Activated naive CD8-positive, alpha-beta T cell (primary cell): ENCODE results near the gene LIMK1.

Experiments used
- H3K27ac Mint-ChIP-seq: one replicate; pipeline ENCODE4 v1.8.0; 2021; ENCODE audit warnings: mixed read lengths
- H3K27me3 Mint-ChIP-seq: one replicate; pipeline ENCODE4 v1.8.0; 2021; ENCODE audit warnings: mixed read lengths
- H3K36me3 Mint-ChIP-seq: one replicate; pipeline ENCODE4 v1.8.0; 2021; ENCODE audit warnings: mixed read lengths
- H3K4me1 Mint-ChIP-seq: one replicate; pipeline ENCODE4 v1.8.0; 2021; ENCODE audit warnings: low read depth, mixed read lengths
- H3K4me3 Mint-ChIP-seq: one replicate; pipeline ENCODE4 v1.8.0; 2021; ENCODE audit warnings: mild to moderate bottlenecking, mixed read lengths
- H3K9me3 Mint-ChIP-seq: one replicate; pipeline ENCODE4 v1.8.0; 2021; ENCODE audit warnings: low read depth, mixed read lengths

The LIMK1 gene

DNA sequence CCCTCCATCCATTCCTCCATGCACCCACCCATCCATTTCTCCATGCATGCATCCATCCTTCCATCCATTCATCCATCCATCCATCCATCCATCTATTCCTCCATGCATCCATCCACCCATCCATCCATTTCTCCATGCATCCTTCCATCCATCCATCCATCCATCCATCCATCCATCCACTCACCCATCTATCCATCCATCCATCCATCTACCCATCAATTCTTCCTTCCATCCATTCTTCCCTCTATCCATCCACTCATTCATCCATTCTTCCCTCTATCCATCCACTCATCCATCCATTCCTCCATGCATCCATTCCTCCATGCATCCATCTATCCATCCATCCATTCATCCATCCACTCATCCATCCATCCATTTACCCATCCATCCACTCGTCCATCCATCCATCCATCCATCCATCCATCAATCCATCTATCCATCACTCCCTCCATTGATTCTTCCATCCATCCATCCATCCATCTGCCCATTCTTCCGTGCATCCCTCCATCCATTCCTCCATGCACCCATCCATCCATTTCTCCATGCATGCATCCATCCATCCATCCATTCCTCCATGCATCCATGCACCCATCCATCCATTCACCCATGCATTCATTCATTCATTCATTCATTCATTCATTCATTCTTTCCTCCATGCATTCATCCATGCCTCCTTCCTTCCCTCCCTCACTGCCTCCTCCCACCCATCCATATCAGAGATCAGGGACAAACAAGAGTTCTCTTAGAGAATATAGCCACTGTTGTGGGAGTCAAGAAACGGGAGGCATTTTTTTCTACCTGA, 33.4 kb upstream of the LIMK1 start:
- no peaks in the 10 kb centered on the region for H3K4me1 Mint-ChIP-seq
- no peak overlapping the region for H3K27ac Mint-ChIP-seq
- no peak overlapping the region for H3K4me3 Mint-ChIP-seq
- H3K27me3 Mint-ChIP-seq: no peaks in the 10 kb centered on the region
- no peaks in the 10 kb centered on the region for H3K36me3 Mint-ChIP-seq
- no peaks in the 10 kb centered on the region for H3K9me3 Mint-ChIP-seq

DNA sequence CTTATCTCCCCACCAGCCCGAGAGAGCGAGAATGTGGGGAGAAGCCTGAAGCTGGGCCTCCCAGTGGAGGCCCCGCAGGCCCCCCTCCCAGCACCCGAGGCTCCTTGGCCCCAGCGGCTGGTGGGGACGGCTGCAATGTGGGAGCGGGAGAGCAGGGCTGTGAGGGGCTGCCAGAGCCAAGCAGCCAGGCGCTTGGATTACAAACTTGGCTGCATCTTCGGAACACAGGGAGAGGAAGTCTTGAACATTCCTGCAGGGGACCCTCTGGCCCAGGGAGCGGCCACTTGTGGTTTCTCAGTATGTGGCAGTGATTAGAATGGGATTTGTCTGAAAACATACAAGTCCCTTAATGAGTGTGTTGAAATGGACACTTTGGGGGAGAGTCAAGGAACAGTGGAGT, 32.4 kb upstream of the LIMK1 start:
- no peak overlapping the region for H3K4me3 Mint-ChIP-seq
- no peaks in the 10 kb centered on the region for H3K36me3 Mint-ChIP-seq
- H3K9me3 Mint-ChIP-seq: no peaks in the 10 kb centered on the region
- no peak overlapping the region for H3K27ac Mint-ChIP-seq
- no peaks in the 10 kb centered on the region for H3K4me1 Mint-ChIP-seq
- no peaks in the 10 kb centered on the region for H3K27me3 Mint-ChIP-seq

DNA sequence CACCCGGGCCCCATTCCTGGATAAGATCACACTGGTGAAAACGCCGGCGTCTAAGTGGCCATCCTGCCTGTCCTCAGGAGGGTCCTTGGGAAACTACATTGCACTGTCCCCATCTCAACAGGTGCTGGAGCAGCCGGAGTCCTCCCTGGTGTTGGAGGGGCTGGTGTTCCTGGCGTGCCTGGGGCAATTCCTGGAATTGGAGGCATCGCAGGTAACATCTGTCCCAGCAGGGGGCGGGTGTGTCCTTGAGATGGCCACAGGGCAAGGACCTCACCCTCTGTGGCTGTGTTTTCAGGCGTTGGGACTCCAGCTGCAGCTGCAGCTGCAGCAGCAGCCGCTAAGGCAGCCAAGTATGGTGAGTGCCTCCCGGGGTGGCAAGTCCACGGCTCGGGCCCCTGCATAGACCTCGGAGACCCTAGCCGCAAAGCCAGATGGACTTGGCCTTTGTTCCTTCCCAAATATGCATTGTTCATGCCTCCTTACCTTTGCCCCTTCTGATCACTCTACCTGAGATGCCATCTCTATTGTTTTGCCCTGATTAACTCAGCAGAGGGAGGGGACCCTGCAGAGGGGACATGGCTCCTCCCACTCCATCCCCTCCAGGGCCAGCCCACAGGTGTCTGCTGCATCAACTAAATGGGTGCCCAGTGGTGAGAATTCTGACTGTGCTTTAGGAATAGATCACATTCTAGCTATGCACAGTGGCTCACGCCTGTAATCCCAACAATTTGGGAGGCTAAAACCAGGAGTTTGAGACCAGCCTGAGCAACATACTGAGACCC, 31.8 kb upstream of the LIMK1 start:
- Mint-ChIP-seq H3K36me3 (no peaks in the 10 kb centered on the region), H3K27me3 (no peaks in the 10 kb centered on the region), H3K9me3 (no peaks in the 10 kb centered on the region), H3K27ac (no peak overlapping the region), H3K4me3 (no peak overlapping the region), H3K4me1 (no peaks in the 10 kb centered on the region)

DNA sequence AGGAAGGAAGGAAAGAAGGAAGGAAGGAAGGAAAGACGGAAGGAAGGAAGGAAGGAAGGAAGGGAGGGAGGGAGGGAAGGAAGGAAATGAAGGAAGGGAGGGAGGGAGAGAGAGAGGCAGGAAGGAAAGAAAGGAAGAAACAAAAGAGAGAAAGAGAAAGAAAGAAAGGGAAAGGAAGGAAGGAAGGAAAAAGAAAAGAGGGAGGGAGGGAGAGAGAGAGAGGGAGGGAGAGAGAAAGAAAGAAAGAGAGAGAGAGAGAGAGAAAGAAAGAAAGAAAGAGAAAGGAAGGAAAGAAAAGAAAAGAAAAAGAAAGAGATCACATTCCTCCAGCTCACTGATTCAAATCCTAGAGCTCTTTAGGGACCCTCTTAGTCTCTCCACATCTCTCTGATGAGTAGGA, 31.0 kb upstream of the LIMK1 start:
- Mint-ChIP-seq H3K9me3 (no peaks in the 10 kb centered on the region), H3K4me3 (no peak overlapping the region), H3K27me3 (no peaks in the 10 kb centered on the region), H3K27ac (no peak overlapping the region), H3K4me1 (no peaks in the 10 kb centered on the region), H3K36me3 (no peaks in the 10 kb centered on the region)

DNA sequence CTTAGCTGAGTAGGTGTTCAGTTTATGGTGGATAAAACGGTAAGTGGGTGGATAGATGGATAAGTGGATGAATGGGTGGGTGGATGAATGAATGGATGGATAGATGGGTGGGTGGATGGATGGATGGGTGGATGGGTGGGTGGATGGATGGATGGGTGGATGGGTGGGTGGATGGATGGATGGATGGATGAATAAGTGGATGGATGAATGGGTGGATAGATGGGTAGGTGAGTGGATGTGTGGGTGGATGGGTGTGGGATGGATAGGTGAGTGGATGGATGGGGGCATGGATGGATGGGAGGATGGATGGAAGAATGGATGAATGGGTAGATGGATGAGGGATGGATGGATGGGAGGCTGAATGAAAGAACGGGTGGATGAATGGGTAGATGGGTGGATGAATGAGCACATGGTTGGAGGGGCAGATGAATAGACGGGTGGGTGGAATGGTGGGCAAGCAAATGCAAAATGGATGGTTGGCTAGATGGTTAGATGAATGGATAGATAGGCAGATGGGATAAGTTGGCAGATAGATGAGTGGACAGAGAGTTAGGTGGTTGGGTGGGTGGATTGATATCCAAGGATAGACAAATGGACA, 29.9 kb upstream of the LIMK1 start:
- H3K36me3 Mint-ChIP-seq: no peaks in the 10 kb centered on the region
- H3K4me3 Mint-ChIP-seq: no peak overlapping the region
- no peak overlapping the region for H3K27ac Mint-ChIP-seq
- no peaks in the 10 kb centered on the region for H3K9me3 Mint-ChIP-seq
- no peaks in the 10 kb centered on the region for H3K4me1 Mint-ChIP-seq
- H3K27me3 Mint-ChIP-seq: no peaks in the 10 kb centered on the region

DNA sequence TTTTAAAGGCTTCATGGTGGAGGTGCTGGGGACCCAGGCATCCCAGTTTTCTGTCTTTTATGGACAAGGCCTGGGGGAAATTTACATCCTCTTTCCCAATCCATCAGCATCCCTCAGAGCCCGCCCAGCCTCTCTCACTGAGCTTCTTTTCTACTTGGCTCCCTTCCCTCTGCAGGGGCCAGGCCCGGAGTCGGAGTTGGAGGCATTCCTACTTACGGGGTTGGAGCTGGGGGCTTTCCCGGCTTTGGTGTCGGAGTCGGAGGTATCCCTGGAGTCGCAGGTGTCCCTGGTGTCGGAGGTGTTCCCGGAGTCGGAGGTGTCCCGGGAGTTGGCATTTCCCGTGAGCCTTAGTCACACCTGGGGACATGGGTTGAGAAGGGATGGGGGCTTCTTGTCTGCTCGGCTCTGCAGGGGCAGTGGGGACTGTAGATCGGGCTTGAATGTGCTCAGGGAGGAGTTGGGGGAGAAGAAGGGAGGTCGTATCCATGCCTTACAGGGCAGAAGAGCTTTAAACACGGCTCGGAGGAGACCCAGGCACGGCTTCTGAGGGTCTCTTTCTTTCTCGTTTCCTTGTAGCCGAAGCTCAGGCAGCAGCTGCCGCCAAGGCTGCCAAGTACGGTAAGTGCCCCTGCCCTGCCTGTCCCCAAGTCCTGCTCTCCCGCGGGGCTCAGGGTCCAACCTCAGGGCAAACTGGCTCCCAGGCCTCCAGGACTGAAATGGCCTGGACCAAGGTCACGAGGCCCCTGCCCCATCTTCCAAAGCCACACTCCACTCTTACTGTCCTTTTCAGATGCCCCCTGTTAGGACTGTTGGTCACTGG, 27.3 kb upstream of the LIMK1 start:
- Mint-ChIP-seq H3K27me3 (no peaks in the 10 kb centered on the region), H3K36me3 (no peaks in the 10 kb centered on the region), H3K9me3 (no peaks in the 10 kb centered on the region), H3K4me1 (no peaks in the 10 kb centered on the region), H3K27ac (no peak overlapping the region), H3K4me3 (no peak overlapping the region)

DNA sequence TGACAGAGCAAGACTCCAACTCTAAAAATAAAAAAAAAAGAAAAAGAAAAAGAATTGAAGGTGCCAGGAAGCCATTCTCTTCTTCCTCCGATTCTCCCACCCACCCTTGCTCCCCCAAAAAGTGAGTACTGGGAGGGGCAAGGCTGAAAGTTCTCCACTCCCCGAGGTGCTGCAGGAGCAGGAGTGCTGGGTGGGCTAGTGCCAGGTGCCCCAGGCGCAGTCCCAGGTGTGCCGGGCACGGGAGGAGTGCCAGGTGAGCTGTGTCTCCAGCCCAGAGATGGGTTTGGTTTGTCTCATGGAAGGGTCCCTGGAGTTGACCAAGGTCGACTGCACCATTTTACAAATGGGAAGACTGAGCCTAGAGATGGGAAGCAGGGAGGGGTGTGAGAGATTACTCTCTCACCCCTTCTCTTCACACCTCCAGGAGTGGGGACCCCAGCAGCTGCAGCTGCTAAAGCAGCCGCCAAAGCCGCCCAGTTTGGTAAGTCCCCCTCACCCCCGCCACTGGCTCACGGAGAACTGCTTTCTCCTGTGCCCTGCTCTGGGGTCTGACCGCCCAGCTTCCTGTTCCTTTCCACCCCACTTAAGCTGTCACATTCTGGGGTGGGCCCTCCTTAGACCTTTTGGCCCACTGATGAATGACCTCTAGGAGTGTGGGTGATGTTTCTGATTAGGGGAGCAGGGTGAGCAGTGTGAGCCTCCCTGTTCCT, 26.2 kb upstream of the LIMK1 start:
- Mint-ChIP-seq H3K9me3 (no peaks in the 10 kb centered on the region), H3K36me3 (no peaks in the 10 kb centered on the region), H3K4me1 (peaks cover 3% of the 10 kb centered on the region), H3K27ac (no peak overlapping the region), H3K4me3 (no peak overlapping the region), H3K27me3 (no peaks in the 10 kb centered on the region)

DNA sequence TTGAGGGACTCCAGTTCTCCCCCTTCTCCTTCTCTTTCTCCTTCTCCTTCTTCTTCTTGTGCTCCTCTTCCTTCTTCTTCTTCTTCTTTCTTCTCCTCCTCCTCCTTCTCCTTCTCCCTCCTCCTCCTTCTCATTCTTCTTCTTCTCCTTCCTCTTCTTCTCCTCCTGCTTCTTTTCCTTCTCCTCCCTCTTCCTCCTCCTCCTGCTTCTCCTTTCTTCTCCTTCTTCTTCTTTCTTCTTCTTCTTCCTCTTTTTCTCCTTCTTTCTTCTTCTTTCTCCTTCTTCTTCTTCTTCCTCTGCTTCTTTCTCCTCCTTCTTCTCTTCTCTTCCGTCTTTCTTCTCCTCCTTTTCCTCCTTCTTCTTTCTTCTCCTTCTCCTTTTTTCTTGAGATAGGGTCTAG, 25.6 kb upstream of the LIMK1 start:
- H3K27ac Mint-ChIP-seq: no peak overlapping the region
- no peaks in the 10 kb centered on the region for H3K9me3 Mint-ChIP-seq
- H3K27me3 Mint-ChIP-seq: no peaks in the 10 kb centered on the region
- peaks cover 3% of the 10 kb centered on the region for H3K4me1 Mint-ChIP-seq
- no peaks in the 10 kb centered on the region for H3K36me3 Mint-ChIP-seq
- no peak overlapping the region for H3K4me3 Mint-ChIP-seq

DNA sequence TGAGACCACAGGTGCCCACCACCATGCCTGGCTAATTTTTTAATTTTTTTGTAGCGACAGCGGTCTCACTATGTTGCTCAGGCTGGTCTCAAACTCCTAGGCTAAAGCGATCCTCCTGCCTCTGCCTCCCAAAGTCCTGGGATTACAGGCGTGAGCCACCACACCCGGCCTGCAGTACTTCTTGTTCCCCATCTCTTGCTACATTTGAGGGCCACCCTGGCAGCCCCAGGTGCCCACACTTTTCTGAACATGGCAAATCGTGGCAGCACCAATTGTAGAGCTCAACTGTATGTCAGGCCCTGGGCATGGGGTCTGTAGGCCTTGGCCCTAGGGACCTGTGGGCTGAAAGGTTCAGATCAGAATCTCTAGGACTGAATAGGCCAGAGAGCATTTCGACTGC, 25.1 kb upstream of the LIMK1 start:
- Mint-ChIP-seq H3K4me1 (peaks cover 3% of the 10 kb centered on the region), H3K9me3 (no peaks in the 10 kb centered on the region), H3K4me3 (no peak overlapping the region), H3K27me3 (no peaks in the 10 kb centered on the region), H3K27ac (no peak overlapping the region), H3K36me3 (no peaks in the 10 kb centered on the region)

DNA sequence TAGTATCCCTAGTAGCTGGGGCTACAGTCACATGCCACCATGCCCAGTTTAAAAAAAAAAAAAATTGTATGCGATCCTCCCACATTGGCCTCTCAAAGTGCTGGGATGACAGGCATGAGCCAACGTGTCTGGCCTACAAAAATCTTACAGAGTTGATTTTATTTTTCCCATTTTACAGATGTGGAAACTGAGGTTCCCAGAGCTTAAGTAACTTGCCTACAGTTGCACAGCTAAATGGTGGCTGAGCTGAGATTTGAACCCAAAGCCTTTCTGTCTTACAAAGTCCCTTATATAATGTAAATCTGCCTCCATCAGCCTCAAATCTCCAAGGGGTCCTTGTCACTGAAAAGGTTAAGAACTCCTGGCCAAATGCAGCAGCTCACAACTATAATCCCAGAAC, 24.6 kb upstream of the LIMK1 start:
- H3K27me3 Mint-ChIP-seq: no peaks in the 10 kb centered on the region
- no peak overlapping the region for H3K27ac Mint-ChIP-seq
- H3K9me3 Mint-ChIP-seq: no peaks in the 10 kb centered on the region
- no peaks in the 10 kb centered on the region for H3K36me3 Mint-ChIP-seq
- H3K4me3 Mint-ChIP-seq: no peak overlapping the region
- peaks cover 3% of the 10 kb centered on the region for H3K4me1 Mint-ChIP-seq

DNA sequence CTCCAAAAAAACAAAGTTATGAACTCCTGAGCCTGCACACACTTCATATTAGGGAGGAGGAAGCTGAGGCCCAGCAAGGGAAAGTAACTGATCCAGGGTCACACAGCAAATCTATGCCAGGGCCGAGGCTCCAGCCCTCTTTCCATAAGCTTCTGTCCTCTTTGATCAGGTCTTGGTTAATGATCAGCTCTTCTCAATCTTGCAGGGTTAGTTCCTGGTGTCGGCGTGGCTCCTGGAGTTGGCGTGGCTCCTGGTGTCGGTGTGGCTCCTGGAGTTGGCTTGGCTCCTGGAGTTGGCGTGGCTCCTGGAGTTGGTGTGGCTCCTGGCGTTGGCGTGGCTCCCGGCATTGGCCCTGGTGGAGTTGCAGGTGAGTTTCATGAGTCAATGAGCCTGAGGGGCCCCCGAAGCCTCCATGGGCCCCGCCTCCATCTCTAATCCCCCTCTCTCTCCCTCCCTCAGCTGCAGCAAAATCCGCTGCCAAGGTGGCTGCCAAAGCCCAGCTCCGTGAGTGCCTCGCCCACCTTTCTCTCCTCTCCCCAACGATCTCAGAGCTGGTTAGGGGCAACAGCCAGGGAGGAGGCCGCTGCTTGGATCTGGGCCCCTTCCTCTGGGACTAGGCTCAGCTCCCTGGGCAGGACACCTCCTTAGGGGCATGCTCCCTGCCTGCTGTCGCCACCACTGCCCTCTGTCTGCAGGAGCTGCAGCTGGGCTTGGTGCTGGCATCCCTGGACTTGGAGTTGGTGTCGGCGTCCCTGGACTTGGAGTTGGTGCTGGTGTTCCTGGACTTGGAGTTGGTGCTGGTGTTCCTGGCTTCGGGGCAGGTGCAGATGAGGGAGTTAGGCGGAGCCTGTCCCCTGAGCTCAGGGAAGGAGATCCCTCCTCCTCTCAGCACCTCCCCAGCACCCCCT, 23.7 kb upstream of the LIMK1 start:
- Mint-ChIP-seq H3K4me3 (no peak overlapping the region), H3K4me1 (peaks cover 3% of the 10 kb centered on the region), H3K27ac (no peak overlapping the region)

DNA sequence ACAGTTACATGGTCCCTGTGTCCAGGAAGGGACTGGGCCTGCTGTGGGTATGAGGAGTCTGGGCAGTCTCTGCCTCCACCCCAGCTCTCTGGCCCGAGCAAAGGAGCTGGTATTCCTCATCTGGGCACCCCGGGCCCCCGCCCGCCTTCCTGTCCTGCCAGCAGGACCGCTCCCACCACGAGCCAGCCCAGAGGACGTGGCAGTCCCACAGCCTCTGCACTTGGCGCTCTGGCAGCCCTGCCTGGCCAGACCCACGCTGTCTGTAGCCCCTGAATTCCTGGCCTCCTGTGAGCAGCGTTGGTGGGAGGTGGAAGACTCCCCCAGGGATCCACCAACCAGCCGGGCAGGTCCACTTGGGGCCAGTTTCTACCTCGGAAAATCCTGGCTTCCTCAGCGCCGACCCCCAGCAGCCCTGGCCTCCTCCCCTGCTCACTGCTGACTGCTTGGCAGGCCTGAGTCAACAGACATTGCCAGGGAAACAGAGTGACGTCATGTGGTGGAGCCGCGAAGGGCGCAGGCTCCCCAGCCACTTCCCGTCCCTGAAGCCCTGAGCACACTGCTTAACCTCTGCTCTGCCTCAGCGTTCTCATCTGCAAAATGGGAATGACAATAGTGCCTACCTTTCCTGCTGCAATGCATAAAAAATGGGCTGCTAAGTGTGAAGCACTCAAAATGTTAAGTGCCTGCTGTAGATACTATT, 21.6 kb upstream of the LIMK1 start:
- H3K27me3 Mint-ChIP-seq: no peaks in the 10 kb centered on the region
- peaks cover 3% of the 10 kb centered on the region for H3K4me1 Mint-ChIP-seq
- H3K4me3 Mint-ChIP-seq: no peak overlapping the region
- H3K36me3 Mint-ChIP-seq: no peaks in the 10 kb centered on the region
- H3K9me3 Mint-ChIP-seq: no peaks in the 10 kb centered on the region
- no peak overlapping the region for H3K27ac Mint-ChIP-seq

More for the DNA sequence above, 23.7 kb upstream of the LIMK1 start:
- Mint-ChIP-seq H3K36me3 (no peaks in the 10 kb centered on the region), H3K27me3 (no peaks in the 10 kb centered on the region), H3K9me3 (no peaks in the 10 kb centered on the region)

DNA sequence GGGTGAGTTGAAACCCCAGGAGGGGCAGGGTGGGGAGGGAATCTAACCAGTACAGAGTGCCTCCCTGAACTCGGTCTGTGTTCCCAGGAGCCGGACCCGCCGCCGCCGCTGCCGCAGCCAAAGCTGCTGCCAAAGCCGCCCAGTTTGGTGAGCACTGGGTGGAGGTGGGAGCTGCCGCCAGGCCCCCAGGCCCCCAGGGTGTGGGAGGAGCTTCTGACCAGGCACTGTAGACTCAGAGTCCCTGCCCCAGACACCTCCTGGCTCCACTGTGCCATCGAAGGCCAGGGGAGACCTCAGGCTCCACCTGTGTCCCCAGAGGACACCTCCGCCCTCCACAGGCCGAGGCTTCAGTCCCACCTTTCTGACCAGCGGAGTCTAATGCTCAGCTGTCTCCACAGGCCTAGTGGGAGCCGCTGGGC, 20.4 kb upstream of the LIMK1 start:
- H3K36me3 Mint-ChIP-seq: no peaks in the 10 kb centered on the region
- H3K9me3 Mint-ChIP-seq: no peaks in the 10 kb centered on the region
- no peak overlapping the region for H3K27ac Mint-ChIP-seq
- H3K4me3 Mint-ChIP-seq: no peak overlapping the region
- H3K27me3 Mint-ChIP-seq: no peaks in the 10 kb centered on the region
- peaks cover 3% of the 10 kb centered on the region for H3K4me1 Mint-ChIP-seq
